ENCODE results near the gene RAB8A. TPM values are rescaled to one million over a fixed set of nuclear protein-coding genes. Genes with fewer than 3 reads are reported as not detected.

RAB8A gene
- polyA plus RNA-seq, 3 donors = 109 to 124 (median 114) TPM

GRCh38 chr19:16066611-16067104 lies 45.0 kb upstream of the RAB8A start:
- Histone ChIP-seq H4K20me1 (ENCODE audit: insufficient read depth, low read length) (no peaks in the 10 kb centered on the region), H3K9me3 (replicated peaks in 1 of 2; ENCODE audit: control insufficient read depth in 1 of 2, insufficient read depth in 1 of 2, low read length in 2 of 2) (no peaks in the 10 kb centered on the region), H3K4me3 (replicated peaks in 1 of 3; ENCODE audit: low read depth in 2 of 3, low read length in 3 of 3) (no peak overlapping the region), H3K27me3 (ENCODE audit: control insufficient read depth in 2 of 2, insufficient read depth in 2 of 2, low read length in 2 of 2) (no peaks in the 10 kb centered on the region), H2AFZ (ENCODE audit: insufficient read depth, low read depth, low read length, poor library complexity, severe bottlenecking) (no peak overlapping the region), H3K4me2 (replicated peaks; ENCODE audit: extremely low read depth, low read length, poor library complexity, severe bottlenecking) (no peak overlapping the region), H3K36me3 (replicated peaks in 1 of 2; ENCODE audit: control insufficient read depth in 1 of 2, insufficient read depth in 2 of 2, low read length in 2 of 2) (no peaks in the 10 kb centered on the region), H3K4me1 (ENCODE audit: control insufficient read depth in 1 of 2, insufficient read depth in 2 of 2, low read length in 2 of 2) (peaks cover 19 to 29% of the 10 kb centered on the region in 2 donors), H3K27ac (ENCODE audit: low read depth in 1 of 2, low read length in 2 of 2) (no peak overlapping the region), H3K79me2 (ENCODE audit: insufficient read depth, low read length) (no peaks in the 10 kb centered on the region), H3K9ac (ENCODE audit: insufficient read depth, low read length, poor library complexity, severe bottlenecking) (no peak overlapping the region)
- intact Hi-C loops (cut with micrococcal nuclease) = loop anchor here in 1 of 2 donors (5.0 to 10.0 kb wide), 2 partner anchors 116 to 318 kb away; no protein-coding TSS in a partner anchor
- 69% methylated on average over 2 of the region's 6 CpGs for WGBS (ENCODE audit: insufficient coverage)
- Mint-ChIP-seq H3K27ac (peak overlapping the region in 3 of 7 donors; percentile 58 to 62 (median 60)), H3K4me1 (peaks cover 23% of the 10 kb centered on the region), H3K36me3 (no peaks in the 10 kb centered on the region), H3K4me3 (no peak overlapping the region), H3K27me3 (ENCODE audit: low read depth in 3 of 3) (no peaks in the 10 kb centered on the region), H3K9me3 (peaks cover 0 to 1% (median 0%) of the 10 kb centered on the region in 7 donors)
- TF ChIP-seq CTCF (IDR thresholded peaks at IDR 0.05) = peak; percentile 42
- peak; percentile 35 to 56 (median 50) for DNase-seq

GRCh38 chr19:16067205-16067938 lies 44.3 kb upstream of the RAB8A start:
- no peak overlapping the region for H3K27ac ChIP-seq (ENCODE audit: low read depth in 1 of 2, low read length in 2 of 2)
- H3K4me3 ChIP-seq (replicated peaks in 1 of 3; ENCODE audit: low read depth in 2 of 3, low read length in 3 of 3) = no peak overlapping the region
- Mint-ChIP-seq H3K36me3 (no peaks in the 10 kb centered on the region), H3K4me3 (no peak overlapping the region), H3K27me3 (ENCODE audit: low read depth in 3 of 3) (no peaks in the 10 kb centered on the region), H3K27ac (no peak overlapping the region), H3K4me1 (peaks cover 23% of the 10 kb centered on the region), H3K9me3 (peaks cover 0 to 1% (median 0%) of the 10 kb centered on the region in 7 donors)
- TF ChIP-seq CTCF (IDR thresholded peaks at IDR 0.05) = no peak
- no peak for DNase-seq
- intact Hi-C loops (cut with micrococcal nuclease) = loop anchor here in 1 of 2 donors (5.0 to 10.0 kb wide), 2 partner anchors 115 to 317 kb away; no protein-coding TSS in a partner anchor
- H3K9me3 ChIP-seq (replicated peaks in 1 of 2; ENCODE audit: control insufficient read depth in 1 of 2, insufficient read depth in 1 of 2, low read length in 2 of 2) = no peaks in the 10 kb centered on the region
- H4K20me1 ChIP-seq (ENCODE audit: insufficient read depth, low read length) = no peaks in the 10 kb centered on the region
- H3K4me1 ChIP-seq (ENCODE audit: control insufficient read depth in 1 of 2, insufficient read depth in 2 of 2, low read length in 2 of 2) = peaks cover 19 to 29% of the 10 kb centered on the region in 2 donors
- 85% methylated on average over 34 of the region's 40 CpGs for WGBS (ENCODE audit: insufficient coverage)
- H3K36me3 ChIP-seq (replicated peaks in 1 of 2; ENCODE audit: control insufficient read depth in 1 of 2, insufficient read depth in 2 of 2, low read length in 2 of 2) = no peaks in the 10 kb centered on the region
- no peak overlapping the region for H3K4me2 ChIP-seq (replicated peaks; ENCODE audit: extremely low read depth, low read length, poor library complexity, severe bottlenecking)
- H3K79me2 ChIP-seq (ENCODE audit: insufficient read depth, low read length) = no peaks in the 10 kb centered on the region
- no peak overlapping the region for H2AFZ ChIP-seq (ENCODE audit: insufficient read depth, low read depth, low read length, poor library complexity, severe bottlenecking)
- H3K9ac ChIP-seq (ENCODE audit: insufficient read depth, low read length, poor library complexity, severe bottlenecking) = no peak overlapping the region
- H3K27me3 ChIP-seq (ENCODE audit: control insufficient read depth in 2 of 2, insufficient read depth in 2 of 2, low read length in 2 of 2) = no peaks in the 10 kb centered on the region
